GM12864 (cell line): ENCODE data around the gene SRCAP.

Experiments
- DNase-seq: peaks from one replicate; pipeline ENCODE4 v3.0.0-alpha.2; 2011; ENCODE audit warnings: low read depth
- H3K4me3 ChIP-seq: 2 replicates; pipeline ENCODE4 v1.5.1; 2011; ENCODE audit warnings: mild to moderate bottlenecking, low read depth, low read length, control low read depth
- TF ChIP-seq, protein P1 (sequence below): IDR thresholded peaks from 2 replicates; pipeline ENCODE4 v1.5.1; 2011; ENCODE audit warnings: low read depth, mild to moderate bottlenecking, moderate library complexity, low read length, control low read depth, inconsistent platforms; ENCODE audit errors: missing control alignments

The SRCAP gene

DNA sequence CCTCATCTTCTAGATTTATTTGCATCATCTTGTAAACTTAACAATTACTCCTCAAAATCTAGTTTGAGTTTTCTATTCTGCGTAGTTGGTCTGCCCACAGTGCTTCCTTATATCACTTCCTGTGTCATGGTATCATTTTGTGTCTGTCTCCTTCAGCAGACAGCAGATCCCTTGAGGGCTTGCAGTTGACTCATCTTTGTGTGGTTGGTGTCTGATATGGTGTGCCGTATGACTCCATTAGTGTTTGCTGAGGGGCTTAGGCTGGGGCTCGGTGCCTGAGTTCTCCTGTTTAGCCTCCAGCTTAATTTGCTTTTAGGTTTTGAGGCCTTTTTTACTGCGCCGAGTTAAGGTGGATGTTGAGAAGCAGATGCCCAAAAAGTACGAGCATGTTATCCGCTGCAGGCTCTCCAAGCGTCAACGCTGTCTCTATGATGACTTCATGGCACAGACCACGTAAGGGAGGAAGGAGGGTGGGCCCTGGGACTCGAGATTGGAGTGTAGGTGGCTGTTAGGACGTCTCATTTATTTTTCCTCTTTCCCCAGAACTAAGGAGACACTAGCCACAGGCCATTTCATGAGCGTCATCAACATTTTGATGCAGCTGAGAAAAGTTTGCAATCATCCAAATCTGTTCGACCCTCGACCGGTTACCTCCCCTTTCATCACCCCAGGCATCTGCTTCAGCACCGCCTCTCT, 16.9 kb downstream of the SRCAP start:
- TF ChIP-seq, protein P1, sequence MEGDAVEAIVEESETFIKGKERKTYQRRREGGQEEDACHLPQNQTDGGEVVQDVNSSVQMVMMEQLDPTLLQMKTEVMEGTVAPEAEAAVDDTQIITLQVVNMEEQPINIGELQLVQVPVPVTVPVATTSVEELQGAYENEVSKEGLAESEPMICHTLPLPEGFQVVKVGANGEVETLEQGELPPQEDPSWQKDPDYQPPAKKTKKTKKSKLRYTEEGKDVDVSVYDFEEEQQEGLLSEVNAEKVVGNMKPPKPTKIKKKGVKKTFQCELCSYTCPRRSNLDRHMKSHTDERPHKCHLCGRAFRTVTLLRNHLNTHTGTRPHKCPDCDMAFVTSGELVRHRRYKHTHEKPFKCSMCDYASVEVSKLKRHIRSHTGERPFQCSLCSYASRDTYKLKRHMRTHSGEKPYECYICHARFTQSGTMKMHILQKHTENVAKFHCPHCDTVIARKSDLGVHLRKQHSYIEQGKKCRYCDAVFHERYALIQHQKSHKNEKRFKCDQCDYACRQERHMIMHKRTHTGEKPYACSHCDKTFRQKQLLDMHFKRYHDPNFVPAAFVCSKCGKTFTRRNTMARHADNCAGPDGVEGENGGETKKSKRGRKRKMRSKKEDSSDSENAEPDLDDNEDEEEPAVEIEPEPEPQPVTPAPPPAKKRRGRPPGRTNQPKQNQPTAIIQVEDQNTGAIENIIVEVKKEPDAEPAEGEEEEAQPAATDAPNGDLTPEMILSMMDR, result no peak
- no peak for DNase-seq
- H3K4me3 ChIP-seq, result no peak overlapping the region

DNA sequence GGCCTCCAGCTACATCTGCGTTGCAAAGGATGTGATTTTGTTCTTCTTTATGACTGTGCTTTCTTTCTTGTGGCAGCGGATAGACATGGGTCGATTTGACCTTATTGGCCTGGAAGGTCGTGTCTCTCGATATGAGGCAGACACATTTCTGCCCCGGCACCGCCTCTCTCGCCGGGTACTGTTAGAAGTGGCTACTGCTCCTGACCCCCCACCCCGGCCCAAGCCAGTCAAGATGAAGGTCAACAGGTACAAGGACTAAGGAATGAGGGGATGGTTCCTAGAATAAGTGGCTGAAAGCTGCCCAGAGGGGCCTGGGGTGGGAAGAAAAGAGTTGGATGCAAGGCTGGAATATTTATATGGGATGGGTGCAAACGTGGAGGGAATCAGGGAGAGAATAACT, 21.1 kb downstream of the SRCAP start:
- no peak for DNase-seq
- TF ChIP-seq, protein P1, result no peak
- H3K4me3 ChIP-seq, result no peak overlapping the region

- H3K4me3 ChIP-seq, result no peak overlapping the region
- DNase-seq, result no peak
- TF ChIP-seq, protein P1, result no peak
These were observed 21.7 kb downstream of the SRCAP start for GRCh38 chr16:30720694-30721093.

GRCh38 chr16:30721167-30721566, 22.2 kb downstream of the SRCAP start:
- no peak overlapping the region for H3K4me3 ChIP-seq

GRCh38 chr16:30721606-30722005, 22.6 kb downstream of the SRCAP start:
- no peak overlapping the region for H3K4me3 ChIP-seq
- TF ChIP-seq, protein P1, result no peak
- DNase-seq, result no peak

More at GRCh38 chr16:30721167-30721566, 22.2 kb downstream of the SRCAP start:
- TF ChIP-seq, protein P1, result no peak
- DNase-seq, result no peak

DNA sequence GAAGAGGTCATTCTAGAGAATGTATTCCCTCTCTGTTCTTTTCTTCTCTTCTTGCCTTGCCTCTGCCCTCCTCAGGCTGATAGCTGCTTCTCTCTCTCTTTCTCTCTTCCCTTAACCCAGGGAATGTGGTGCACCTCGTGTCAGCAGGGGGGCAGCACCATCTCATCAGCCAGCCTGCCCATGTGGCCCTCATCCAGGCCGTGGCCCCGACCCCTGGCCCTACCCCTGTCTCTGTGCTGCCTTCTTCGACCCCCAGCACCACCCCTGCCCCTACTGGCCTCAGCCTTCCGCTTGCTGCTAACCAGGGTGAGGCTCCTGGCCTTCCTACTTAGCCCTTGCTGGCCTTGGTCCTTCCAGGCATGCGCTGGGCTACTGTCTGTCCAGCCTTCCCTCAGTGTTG, 23.5 kb downstream of the SRCAP start:
- TF ChIP-seq, protein P1, result no peak
- no peak overlapping the region for H3K4me3 ChIP-seq
- DNase-seq, result no peak

DNA sequence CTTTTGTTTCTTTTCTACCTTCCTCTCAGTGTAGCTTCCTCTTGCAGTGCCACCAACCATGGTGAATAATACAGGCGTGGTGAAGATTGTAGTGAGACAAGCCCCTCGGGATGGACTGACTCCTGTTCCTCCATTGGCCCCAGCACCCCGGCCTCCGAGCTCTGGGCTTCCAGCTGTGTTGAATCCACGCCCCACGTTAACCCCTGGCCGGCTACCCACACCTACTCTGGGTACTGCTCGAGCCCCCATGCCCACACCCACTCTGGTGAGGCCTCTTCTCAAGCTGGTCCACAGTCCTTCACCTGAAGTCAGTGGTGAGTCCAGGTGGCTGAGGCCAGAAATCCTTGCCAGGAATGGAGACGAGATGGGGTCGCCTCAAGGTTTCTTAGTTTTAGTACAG, 23.9 kb downstream of the SRCAP start:
- DNase-seq, result no peak
- TF ChIP-seq, protein P1, result no peak
- H3K4me3 ChIP-seq, result no peak overlapping the region
